NCI-H187 (cell line): ENCODE data around the gene FUT3.
A peak's percentile ranks its signal among the peaks of the same experiment; 100 is the strongest.

ENCODE experiments used
- DNase-seq, 2 experiments: peaks; one replicate each; lab custom pipeline; 2025; lab: John Stamatoyannopoulos, UW

The FUT3 gene

GRCh38 chr19:5825178-5825577 is 26.1 kb downstream of the FUT3 start:
- DNase-seq: no peak

GRCh38 chr19:5824751-5825150 is 26.5 kb downstream of the FUT3 start:
- no peak for DNase-seq

- DNase-seq: no peak
Measured at GRCh38 chr19:5823579-5824281, 27.5 kb downstream of the FUT3 start.

GRCh38 chr19:5822181-5822844 is 28.9 kb downstream of the FUT3 start:
- no peak for DNase-seq

GRCh38 chr19:5821521-5822180 is 29.6 kb downstream of the FUT3 start:
- DNase-seq: no peak

DNA sequence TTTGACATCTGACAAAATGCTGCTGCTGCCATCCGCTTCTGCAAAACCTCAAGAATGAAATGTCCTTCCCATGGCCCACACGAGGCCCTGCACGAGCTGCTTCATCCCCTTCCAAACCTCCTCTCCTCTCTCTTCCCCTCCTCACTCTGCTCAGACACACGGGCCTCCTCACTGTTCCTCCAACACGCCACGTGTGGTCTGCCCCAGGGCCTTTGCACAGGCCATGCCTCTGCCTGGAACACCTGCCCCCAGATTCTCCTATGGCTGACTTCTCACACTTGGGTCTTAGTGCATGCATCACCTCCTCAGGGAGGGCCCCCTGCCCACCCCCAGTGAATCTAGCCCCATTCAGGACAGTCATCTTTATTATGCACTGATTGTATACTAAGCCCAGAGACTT is 30.5 kb downstream of the FUT3 start:
- DNase-seq: no peak

- DNase-seq: no peak
Measured at GRCh38 chr19:5818594-5818993, 32.7 kb downstream of the FUT3 start.

GRCh38 chr19:5817218-5817617 is 34.0 kb downstream of the FUT3 start:
- no peak for DNase-seq

- no peak for DNase-seq
Measured at GRCh38 chr19:5814852-5815246, 36.4 kb downstream of the FUT3 start.

DNA sequence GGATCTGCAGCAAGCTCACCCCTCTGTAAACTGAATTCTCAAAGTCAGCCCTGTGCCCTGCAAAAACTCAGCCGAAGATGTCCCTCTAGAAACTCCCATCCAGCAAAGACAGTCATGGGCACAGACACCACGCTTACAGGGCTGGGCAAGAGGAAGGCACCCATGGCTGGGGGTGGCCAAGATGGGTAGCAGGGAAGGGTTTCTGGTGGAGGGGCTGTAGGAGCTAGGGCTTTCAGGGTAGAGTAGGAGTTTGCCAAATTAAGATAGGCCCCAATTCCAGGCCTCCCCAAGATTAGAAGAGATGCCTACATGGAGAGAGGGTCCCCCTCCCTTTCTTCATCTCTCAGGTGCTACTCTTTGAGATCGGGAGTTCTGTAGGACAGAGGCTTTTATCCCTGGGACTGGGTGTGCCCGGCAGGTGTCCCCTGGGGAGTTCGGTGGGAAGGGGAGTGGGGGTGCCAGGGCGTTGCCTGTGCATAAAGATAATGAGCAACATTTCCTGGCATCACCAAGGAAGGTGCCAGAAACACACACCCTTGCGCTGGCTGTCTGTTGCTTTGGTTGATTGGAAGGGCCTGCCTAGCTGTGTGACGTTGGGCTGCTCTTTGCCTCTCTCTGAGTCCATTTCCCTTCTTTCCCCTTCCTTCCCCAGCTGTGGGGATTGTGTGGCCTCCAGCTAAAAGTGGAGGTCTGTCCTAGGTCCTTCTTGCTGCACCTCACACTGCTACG is 37.0 kb downstream of the FUT3 start:
- DNase-seq: no peak

DNA sequence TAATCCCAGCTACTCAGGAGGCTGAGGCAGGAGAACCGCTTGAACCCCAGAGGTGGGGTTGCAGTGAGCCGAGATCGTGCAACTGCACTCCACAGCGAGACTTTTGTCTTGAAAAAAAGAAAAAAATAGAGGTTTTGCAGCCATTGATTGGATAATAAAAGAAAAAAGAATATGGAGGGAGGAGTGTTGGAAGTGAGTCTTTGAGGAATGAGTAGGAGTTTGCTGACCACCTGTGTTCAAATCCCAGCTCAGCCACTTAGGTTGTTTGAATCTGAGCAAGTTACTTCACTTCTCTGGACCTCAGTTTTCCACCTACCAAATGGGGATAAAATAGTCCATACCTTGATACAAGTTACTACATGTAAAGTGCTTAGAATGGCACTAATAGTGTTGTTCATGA is 40.1 kb downstream of the FUT3 start:
- no peak for DNase-seq

DNA sequence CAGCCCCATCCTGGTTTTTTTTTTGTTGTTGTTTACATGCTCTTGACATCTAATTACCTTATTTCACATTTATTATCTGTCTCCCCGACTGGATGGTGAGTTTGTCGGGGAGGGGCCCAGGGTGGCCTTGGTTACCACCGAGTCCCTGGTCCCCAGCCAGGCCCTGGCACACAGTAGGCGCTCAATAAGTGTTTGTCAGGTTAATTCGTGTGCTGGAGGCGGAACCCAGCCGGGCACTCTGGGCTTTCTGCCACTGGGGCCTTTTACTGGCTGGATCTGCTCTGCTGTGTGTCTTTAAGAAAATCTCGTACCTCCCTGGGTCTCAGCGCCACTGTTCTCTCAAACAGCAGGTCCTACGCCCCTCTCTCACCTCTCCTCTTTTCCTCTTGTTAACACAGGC is 41.8 kb downstream of the FUT3 start:
- DNase-seq: no peak

- no peak for DNase-seq
Measured at GRCh38 chr19:5809053-5809452, 42.2 kb downstream of the FUT3 start.

DNA sequence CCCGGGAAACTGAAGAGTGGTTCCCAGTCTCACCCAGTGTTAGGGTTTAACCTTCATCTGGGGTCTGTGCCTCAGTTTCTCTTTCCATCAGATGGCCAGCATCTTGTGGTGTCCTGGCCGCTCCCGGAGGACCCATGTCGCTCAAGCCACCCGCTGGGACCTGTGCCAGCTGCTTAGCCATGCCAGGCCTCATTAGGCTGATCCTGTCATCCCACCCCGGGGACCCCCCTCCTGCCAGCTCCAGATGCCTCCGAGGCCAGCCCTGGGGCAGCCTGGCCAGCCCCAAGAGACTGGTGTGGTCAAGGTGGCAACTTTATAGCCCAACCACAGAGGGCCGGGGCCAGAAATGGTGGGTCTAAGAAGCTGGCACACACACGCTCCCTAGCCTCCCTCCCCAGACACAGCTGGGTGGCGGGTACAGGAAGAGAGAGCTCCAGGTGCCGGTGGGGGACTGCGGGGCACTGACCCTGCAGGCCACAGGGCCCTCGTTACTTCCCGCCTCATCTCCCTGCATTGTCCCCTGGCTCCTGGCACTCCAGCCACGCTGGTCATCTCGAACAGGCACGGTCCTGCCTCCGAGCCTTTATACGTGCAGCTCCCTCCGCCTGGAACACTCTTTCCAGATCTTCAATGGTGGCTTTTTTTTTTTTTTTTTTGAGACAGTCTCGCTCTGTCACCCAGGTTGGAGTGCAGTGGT is 43.0 kb downstream of the FUT3 start:
- no peak for DNase-seq

GRCh38 chr19:5806905-5807304 is 44.3 kb downstream of the FUT3 start:
- DNase-seq: no peak

- DNase-seq: no peak
Measured at GRCh38 chr19:5806133-5806489, 45.1 kb downstream of the FUT3 start.

- DNase-seq: peak in 1 of 2 experiments; percentile 7
Measured at GRCh38 chr19:5805462-5806132, 45.7 kb downstream of the FUT3 start.

- no peak for DNase-seq
Measured at GRCh38 chr19:5804516-5805461, 46.5 kb downstream of the FUT3 start, which contains the start of gene NRTN. NRTN (plus strand) TSS chr19:5805067; CDS start chr19:5824166, 19,099 bp downstream.

- peak; percentile 10 to 58 for DNase-seq
Measured at GRCh38 chr19:5803752-5804515, 47.3 kb downstream of the FUT3 start.

- no peak for DNase-seq
Measured at GRCh38 chr19:5803441-5803751, 47.9 kb downstream of the FUT3 start.
